GM18511 (cell line): Measurements from ENCODE around the gene OR4D1.
"Not testable (repeated sequence)": the region's sequence is repeated elsewhere in the genome, so short reads cannot be mapped to it uniquely, and the experiment has no call there.

Experiments used
- ATAC-seq: cut with Tn5 transposase; IDR thresholded peaks from one replicate; pipeline ENCODE4 v1.9.1; 2021; ENCODE audit warnings: mild to moderate bottlenecking, moderate library complexity; ENCODE audit not compliant: unreplicated experiment

OR4D1 gene

DNA sequence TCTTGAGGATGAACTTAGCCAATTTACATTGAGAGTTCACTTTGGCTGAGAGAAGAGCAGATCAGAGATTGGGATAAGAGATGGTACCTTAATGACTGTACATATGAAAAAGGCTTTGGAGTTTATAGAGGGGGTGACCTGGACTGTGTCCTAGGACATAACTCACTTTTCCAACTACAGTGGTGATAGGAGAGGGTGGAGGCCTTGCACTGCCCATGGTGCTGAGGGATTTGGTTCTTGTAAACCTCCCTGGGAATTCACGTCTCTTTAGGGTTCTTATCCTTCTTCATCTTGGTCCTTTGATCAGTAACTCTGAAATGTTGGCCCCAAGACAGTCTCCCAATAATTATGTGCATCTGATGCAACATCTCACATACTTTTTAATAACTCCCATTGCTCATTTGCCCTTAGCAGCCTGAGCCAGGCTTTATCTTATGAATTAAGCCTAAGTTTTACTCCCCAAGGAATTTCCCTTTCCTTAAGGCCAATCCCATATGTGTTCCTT lies at the start of gene OR4D1:
OR4D1 (plus strand) TSS at position 455 of the 505 bp plus-strand sequence. CDS start 6,770 bp downstream, outside the sequence.
- no peak for ATAC-seq

DNA sequence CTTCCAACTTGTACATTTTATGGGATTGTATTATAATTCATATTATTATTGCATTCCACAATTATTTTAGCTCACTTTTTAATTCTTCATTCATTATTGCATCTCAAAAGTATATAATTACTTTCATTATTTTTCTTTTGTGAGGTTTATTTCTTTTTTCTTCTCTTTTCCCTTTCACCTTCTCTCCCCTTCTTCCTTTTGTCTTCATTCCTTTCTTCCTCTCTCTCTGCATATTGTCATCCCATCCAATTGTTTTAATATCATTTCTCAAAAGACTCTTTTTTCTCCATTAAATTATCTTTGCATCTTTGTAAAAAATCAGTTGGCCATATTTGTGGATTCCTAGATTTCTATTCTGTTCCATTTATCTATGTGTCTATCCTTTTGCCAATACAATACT lies 47.7 kb upstream of the OR4D1 start:
- no peak for ATAC-seq

DNA sequence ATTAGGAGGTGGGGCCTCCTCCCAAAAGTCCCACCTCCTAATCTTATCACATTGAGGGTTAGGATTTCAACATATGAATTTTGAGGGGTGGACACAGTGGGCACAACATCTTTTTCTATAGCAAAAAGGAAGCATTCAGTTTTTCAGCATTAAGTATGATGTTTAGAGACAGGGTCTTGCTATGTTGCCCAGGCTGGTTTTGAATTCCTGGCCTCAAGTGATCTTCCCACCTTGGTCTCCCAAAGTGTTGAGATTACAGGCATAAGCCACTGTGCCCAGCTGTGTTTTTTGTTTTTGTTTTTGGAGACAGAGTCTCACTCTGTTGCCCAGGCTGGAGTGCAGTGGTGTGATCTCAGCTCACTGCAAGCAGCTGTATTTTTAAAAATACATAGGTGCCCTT lies 46.3 kb upstream of the OR4D1 start:
- ATAC-seq: not testable (repeated sequence)

DNA sequence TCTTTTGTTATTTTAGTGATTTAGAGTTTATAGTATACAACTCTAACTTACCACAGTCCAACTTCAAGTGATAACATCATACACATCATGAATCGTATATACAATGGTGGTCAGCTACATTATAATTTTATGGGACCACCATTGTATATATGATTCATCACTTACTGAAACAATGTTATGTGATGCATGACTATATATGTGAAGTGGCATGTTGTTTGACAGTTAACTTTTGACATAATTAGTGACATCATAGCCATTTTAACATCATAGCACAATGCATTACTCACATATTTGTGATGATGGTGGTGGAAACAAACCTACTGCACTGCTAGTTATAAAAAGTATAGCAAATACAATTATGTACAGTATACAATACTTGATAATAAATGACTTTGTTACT lies 43.1 kb upstream of the OR4D1 start:
- ATAC-seq: no peak

DNA sequence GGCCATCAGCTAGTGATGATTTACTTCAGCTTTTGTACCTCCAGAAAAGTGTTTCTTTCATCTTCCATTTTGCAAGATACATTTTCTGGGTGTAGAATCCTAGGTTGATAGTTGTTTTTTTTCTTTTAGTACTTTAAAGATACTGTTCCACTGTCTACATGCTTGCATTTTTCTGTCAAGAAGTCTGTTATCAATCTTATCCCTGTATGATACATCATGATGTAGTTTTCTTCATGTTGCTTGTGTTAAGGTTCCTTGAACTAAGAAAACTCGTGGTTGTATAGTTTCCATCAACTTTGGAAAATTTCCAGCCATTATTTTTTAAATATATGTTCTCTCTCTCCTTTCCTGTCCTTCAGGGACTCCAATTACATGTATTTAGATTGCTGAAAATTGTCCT lies 40.9 kb upstream of the OR4D1 start:
- no peak for ATAC-seq

DNA sequence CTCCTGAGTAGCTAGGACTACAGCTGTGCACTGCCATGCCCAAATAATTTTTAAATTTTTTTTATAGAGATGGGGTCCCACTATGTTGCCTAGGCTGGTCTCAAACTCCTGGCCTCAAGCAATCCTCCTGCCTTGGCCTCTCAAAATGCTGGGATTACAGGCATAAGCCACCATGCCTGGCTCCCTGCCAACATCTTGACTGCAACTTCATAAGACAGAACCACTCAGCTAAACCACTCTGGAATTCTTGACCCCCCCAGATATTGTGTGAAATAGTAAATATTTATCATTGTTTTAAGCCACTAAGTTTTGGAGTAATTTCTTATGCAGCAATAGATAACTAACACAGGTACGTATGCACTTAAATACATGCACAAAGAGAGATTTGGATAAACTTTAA lies 39.0 kb upstream of the OR4D1 start:
- no peak for ATAC-seq

DNA sequence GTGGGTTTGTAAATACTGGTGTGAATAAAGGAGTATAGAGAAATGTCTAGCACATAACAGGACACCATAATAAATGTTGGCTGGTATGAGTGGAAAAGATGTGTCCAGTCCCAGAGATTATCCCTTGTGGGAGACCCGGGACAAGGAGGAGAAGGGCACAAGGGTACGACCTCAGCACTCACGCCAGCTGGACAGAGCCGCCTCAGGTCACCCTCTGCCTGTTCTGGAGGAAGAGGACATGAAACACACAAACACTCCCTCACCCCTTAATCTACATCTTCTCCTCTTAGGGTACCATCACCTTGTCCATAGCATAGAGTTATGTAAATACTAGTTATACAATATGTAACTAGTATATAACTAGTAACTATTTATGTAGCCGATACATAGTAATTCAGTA lies 38.2 kb upstream of the OR4D1 start:
- ATAC-seq: no peak

DNA sequence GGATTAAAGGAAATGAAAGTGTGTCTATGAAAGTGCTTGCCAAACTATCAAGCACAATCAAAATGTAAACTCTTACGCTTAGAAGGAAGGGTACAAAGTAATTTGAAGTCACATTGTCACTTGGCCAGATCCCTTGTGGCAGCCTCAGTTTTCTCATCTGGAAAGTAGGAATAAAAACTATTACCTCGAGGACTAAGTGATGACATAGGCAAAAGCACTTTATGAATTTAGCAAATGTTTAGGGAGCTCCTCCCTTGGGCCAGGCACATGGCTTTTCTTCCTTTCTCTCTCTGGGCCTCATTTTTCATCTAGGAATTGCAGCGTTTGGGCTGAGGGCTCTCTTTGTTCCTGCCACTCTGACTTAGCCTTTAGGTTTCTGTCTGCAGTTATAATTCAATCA lies 36.5 kb upstream of the OR4D1 start:
- no peak for ATAC-seq

DNA sequence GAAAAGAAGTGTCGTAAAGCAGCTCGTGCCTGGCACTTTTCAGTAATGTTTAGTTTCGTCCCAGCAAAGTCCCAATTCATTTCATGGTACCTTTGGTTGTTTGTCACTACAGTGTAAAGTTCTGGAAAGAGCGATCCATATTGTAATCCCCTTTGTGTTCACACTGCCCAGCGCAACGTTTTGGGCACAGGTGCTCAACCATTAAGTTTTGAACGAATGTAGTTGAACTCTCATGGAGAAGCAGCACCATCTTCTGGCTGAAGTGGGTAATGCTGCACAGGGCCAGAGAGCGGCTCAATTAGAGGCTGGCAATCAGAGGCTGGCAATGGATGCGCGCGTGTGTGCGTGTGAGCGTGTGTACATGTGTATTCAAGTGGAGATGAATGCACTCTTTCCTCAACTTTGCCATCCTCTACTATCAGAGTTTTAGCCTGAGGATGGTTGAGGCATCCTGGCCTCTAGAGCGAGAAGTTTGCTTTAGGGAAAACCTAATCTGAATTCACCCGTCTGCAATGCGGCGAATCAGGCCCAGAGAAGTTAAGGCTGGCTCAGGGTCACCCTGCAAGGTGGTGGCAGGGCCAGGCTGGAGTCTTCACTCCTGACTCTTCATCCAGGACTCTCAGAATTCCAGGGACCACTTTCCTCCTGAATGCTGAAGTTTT lies 35.1 kb upstream of the OR4D1 start:
- no peak for ATAC-seq

DNA sequence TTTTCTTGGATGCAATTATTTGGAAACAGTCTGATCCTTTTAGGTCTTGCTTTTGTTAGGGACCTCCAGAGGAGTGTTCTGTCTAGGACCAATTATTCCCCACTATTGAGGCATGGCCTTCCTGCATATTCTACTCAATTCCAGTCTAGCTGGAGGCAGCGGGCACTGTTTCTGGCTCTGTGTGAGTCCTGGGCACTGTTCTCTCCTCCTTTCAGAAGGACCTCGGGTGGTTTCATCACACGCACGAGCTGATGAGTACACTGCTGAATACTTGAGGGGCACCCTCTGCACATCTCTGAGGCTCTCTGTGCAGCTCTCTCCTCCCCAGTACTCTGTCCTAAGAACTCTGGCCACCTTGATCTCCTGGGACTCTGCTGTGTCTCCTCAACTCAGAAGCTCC lies 34.2 kb upstream of the OR4D1 start:
- ATAC-seq: no peak

DNA sequence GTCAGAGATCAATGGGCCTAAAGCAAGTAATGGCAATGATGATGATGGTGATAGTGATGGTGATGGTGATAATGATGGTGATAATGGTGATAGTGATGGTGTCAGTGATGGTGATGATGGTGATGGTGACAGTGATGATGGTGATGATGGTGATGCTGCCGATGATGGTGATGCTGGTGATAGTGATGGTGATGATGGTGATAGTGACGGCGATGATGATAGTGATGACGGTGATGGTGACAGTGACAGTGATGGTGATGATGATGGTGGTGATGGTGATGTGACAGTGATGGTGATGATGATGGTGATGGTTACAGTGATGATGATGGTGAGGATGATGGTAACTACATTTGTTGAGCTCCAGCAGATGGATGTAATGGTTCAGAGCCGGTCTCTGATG lies 30.8 kb upstream of the OR4D1 start:
- no peak for ATAC-seq

DNA sequence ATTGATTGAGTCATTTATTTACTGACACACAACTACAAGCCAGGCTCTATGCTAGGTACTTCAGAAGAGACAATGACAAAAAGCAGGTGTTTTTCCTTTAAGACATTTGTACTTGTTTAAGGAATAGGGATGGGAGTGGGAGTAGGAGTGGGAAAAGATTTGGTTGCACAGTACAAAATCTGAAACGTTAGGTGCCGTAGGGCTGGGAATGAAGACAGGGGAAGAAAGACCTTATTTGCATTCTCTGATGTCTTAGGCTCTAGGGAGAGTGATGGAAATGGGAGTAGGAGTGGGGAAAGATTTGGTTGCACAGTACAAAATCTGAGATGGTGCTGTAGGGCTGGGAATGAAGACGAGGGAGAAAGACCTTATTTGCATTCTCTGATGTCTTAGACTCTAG lies 28.7 kb upstream of the OR4D1 start:
- ATAC-seq: no peak

DNA sequence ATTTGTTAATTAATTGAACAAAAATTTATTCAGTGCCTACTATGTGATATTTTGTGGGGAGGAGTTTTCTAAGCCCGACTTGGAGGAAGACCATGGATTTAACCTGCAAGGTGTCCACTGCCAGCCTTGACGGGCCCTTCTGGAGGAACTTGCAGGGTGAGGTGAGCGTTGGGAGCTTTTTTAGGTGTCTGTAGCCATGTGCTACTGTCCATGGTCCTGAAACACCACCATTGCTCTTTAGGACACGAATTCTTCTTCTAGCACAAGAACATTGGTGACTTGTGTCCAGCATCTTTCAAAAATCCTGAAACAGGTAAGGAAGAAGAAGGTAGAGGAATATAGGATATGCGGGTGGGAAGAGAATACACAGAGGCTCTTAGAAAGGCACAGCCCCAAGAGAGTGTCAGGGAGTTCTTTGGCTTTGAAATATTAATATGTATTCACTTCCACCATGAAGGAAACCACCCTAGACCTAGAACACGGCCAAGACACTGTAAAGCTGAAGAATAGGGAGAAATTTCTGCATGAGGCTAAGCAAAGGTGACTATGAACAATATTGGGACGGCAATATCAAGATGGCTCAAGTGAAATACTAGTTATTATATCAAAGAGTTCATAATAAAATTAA lies 27.9 kb upstream of the OR4D1 start:
- no peak for ATAC-seq

DNA sequence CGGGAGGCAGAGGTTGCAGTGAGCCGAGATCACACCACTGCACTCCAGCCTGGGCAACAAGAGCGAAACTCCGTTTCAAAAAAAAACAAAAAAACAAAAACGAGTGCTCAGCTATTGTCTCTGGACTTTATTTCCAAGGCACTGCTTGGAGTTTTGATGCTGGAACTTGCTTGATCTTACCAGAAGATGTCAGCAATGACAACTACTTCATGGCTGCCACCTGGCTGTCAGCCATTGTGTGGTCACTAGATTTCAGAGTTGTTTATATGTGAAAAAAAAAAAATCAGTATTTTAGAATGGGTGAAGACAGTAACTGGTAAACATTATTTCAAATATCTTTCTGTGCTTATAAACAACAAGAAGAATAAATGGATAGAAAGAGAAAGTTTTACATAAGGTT lies 26.3 kb upstream of the OR4D1 start:
- no peak for ATAC-seq

DNA sequence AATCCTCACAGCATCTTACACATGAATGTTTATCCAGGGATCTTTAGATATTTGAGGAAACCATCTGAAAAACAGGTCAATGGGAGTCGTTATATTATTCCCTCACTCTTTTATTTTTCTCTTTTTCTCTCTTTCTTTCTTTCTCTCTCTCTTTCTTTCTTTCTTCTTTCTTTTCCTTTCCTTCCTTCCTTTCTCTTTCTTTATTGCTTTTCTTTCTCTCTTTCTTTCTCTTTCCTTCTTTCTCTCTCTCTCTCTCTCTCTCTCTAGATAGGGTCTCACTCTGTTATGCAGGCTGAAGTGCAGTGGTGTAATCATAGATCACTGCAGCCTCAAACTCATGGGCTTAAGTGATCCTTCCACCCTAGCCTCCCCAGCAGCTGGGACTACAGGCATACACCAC lies 20.3 kb upstream of the OR4D1 start:
- no peak for ATAC-seq

DNA sequence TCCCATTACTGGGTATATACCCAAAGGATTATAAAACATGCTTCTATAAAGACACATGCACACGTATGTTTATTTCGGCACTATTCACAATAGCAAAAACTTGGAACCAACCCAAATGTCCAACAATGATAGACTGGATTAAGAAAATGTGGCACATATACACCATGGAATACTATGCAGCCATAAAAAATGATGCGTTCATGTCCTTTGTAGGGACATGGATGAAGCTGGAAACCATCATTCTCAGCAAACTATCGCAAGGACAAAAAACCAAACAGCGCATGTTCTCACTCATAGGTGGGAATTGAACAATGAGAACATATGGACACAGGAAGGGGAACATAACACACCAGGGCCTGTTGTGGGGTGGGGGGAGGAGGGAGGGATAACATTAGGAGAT lies 15.5 kb upstream of the OR4D1 start:
- not testable (repeated sequence) for ATAC-seq

DNA sequence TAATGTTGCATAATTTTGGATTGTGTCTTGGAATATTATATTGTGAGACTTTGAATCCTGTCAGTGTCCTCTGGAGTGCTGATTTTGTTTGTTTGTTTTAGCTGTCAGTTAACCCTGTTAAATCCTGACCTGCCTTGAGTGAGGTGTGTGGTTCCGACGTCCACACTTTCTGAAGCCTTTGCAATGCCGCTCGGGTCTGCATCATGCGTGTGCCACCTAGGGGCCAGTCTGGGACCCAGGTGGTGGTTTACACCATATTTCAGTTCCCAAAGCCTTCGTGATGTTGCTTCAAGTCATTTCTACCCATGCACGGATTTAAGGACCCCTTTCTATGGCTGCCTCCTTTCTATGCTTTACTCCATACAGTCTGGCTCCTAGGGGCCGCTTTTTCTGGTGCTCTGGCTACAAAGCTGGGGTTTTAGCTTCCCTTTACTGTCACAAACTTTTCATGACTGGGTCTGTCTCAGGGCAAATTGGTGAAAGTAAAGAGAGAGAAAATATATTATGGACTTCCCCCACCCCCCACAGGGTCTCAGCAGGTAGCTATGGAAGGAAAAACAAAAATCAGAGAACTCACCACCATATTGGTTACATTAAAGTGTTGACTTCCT lies 11.4 kb upstream of the OR4D1 start:
- ATAC-seq: no peak

DNA sequence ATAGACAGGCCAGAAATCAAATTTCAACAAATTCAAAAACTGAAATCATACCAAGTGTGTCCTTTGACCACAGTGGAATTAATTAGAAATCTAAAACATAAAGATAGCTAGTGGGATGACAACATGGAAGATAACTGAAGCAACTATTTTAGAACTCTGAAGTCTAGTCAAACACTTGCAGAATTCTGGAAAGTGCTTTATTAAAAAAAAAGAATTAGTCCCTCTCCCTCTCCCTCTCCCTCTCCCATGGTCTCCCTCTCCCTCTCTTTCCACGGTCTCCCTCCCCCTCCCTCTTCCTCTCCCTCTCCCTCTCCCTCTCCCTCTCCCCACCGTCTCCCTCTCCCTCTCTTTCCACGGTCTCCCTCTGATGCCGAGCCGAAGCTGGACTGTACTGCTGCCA lies 6.7 kb upstream of the OR4D1 start:
- no peak for ATAC-seq

DNA sequence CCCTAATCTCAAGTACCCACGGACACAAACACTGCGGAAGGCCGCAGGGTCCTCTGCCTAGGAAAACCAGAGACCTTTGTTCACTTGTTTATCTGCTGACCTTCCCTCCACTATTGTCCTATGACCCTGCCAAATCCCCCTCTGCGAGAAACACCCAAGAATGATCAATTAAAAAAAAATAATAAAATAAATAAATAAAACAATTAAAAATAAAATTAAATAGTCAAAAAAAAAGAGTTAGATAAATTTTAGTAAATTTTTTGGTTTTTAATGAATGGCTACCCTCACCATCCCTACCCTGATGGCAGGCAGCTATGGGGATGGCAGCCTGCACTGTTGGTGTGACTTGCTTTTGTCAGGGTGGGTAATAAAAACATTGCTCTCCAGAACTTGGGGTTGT lies 4.8 kb upstream of the OR4D1 start:
- not testable (repeated sequence) for ATAC-seq

DNA sequence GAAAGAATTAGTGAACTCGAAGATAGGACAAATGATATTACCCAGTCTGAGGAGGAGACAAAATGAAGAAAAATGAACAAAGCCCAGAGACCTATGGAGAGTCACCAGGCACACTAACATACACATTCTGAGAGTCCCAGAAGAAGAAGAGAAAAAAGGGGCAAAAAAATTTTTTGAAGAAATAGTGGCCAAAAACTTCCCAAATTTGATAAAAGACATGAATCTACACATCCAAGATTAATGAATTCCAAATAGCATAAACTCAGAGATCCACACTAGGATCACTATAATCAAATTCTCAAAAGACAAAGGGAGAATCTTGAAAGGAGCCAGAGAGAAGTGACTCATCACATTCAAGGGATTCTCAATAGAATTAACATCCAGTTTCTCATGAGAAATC lies 3.4 kb upstream of the OR4D1 start:
- no peak for ATAC-seq

DNA sequence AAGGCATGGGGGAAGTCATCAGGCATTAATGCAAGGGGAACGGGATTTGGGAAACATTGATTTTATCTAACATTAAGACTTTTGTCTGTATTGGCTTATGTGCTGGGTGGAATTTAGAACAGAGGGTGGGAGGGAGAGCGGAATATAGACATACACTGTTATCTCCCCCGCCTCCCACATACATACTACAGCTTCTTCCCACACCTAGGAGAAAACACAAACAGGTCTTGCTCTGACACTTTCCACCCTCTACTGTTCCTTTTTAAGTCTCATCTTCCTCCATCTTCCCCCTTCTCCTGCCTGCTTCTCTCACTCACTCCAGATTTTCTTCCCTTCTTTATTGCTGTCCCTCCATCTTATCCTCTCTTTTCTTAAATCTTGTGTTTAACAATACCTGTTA lies 425 bp downstream of the OR4D1 start:
- ATAC-seq: no peak

DNA sequence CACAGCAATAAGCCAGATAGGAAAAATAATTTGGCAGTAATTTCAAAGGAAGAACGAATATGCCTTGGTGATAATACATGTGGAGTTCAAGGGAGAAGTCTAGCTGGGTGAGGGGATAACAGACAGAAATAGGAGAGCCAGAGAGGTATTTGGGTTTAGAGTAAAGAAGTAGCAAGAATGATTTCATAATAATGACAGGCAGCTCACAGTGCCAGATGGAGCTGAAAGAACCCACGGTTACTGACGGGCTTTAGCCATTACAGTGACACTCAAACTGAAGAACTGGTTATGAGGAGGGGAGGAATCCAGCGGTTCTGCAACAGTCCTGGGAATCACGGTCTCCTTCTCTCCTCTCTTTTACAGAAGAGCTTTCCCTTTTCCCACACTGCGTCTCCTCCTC lies 2.2 kb downstream of the OR4D1 start:
- ATAC-seq: no peak
